ENCODE results near the gene VIL1. TPM values are rescaled to one million over a fixed set of nuclear protein-coding genes. Genes with fewer than 3 reads are reported as not detected.

The VIL1 gene
- total and polyA plus RNA-seq, 2 of the 13 experiments (the other 11 are each of a cell fraction or from before 2014, with no cell fraction given) = 287 to 301 TPM

DNA sequence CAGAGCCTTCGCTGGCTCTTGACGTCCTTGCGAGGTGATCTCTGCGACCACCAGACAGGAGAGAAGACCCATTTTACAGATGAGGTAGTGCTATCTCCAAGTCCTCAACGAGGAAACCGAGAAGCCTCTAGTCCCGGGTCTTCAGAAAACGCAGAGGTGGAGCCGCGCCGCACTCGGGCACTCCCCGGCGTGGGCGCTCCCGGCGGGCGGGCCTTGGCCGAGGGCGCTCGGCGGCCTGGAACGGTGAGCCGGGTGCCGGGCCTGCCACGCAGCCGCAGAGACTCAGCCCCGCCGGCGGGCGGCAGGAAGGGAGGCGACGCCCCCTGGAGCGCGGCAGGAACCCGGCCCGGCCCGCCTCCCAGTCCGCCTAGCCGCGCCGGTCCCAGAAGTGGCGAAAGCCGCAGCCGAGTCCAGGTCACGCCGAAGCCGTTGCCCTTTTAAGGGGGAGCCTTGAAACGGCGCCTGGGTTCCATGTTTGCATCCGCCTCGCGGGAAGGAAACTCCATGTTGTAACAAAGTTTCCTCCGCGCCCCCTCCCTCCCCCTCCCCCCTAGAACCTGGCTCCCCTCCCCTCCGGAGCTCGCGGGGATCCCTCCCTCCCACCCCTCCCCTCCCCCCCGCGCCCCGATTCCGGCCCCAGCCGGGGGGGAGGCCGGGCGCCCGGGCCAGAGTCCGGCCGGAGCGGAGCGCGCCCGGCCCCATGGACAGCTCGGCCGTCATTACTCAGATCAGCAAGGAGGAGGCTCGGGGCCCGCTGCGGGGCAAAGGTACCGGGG lies 19.3 kb upstream of the VIL1 start, which contains the start of gene CTDSP1 (continued):
- TF ChIP-seq, protein P1, sequence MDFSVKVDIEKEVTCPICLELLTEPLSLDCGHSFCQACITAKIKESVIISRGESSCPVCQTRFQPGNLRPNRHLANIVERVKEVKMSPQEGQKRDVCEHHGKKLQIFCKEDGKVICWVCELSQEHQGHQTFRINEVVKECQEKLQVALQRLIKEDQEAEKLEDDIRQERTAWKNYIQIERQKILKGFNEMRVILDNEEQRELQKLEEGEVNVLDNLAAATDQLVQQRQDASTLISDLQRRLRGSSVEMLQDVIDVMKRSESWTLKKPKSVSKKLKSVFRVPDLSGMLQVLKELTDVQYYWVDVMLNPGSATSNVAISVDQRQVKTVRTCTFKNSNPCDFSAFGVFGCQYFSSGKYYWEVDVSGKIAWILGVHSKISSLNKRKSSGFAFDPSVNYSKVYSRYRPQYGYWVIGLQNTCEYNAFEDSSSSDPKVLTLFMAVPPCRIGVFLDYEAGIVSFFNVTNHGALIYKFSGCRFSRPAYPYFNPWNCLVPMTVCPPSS (IDR thresholded peaks at IDR 0.05) = no peak
- no peak for TF ChIP-seq NR2F6 (IDR thresholded peaks at IDR 0.05)
- TF ChIP-seq NR2F6 (CRISPR knock-in tag; IDR thresholded peaks at IDR 0.05) = 0 out of 2 replicates have a peak, but pooled peaks have one; percentile 33
- TF ChIP-seq GLMP (CRISPR knock-in tag; IDR thresholded peaks at IDR 0.05; ENCODE audit: borderline replicate concordance) = 0 out of 2 replicates have a peak, but pooled peaks have one; percentile 32
- TF ChIP-seq, protein P2, sequence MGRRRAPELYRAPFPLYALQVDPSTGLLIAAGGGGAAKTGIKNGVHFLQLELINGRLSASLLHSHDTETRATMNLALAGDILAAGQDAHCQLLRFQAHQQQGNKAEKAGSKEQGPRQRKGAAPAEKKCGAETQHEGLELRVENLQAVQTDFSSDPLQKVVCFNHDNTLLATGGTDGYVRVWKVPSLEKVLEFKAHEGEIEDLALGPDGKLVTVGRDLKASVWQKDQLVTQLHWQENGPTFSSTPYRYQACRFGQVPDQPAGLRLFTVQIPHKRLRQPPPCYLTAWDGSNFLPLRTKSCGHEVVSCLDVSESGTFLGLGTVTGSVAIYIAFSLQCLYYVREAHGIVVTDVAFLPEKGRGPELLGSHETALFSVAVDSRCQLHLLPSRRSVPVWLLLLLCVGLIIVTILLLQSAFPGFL (CRISPR knock-in tag; IDR thresholded peaks at IDR 0.05) = 0 out of 2 replicates have a peak, but pooled peaks have one; percentile 41
- peak in 1 of 2 experiments; percentile 72; a peak in 2 of 4 replicates for TF ChIP-seq POLR2A (IDR thresholded peaks at IDR 0.05; ENCODE audit: insufficient read depth in 1 of 2, low read depth in 2 of 2, low read length in 2 of 2)
- TF ChIP-seq ZNF224 (CRISPR knock-in tag; IDR thresholded peaks at IDR 0.05) = 0 out of 2 replicates have a peak, but pooled peaks have one; percentile 21
- peak; percentile 62 for TF ChIP-seq GATAD1 (CRISPR knock-in tag; IDR thresholded peaks at IDR 0.05)
- TF ChIP-seq, protein P3, sequence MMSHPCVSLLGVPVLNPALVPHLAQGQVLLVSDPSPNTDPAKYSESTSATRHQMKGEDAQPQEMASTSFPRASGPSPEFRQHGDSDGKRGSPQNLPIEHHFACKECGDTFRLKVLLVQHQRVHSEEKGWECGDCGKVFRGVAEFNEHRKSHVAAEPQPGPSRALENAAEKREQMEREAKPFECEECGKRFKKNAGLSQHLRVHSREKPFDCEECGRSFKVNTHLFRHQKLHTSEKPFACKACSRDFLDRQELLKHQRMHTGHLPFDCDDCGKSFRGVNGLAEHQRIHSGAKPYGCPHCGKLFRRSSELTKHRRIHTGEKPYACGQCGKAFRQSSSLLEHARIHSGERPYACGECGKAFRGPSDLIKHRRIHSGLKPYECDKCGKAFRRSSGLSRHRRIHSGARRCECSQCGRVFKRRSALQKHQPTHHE (CRISPR knock-in tag; IDR thresholded peaks at IDR 0.05; ENCODE audit: borderline replicate concordance) = no peak
- no peak for TF ChIP-seq PCBP1 (IDR thresholded peaks at IDR 0.05; ENCODE audit: borderline replicate concordance, low read depth, low read length)
- TF ChIP-seq ZNF317 (CRISPR knock-in tag; IDR thresholded peaks at IDR 0.05) = peak; percentile 12; the same call in 1 of the 2 replicates
- no peak for TF ChIP-seq ARHGAP35 (CRISPR knock-in tag; IDR thresholded peaks at IDR 0.05; ENCODE audit: borderline replicate concordance)
- TF ChIP-seq ZNF607 (CRISPR knock-in tag; IDR thresholded peaks at IDR 0.05; ENCODE audit: borderline replicate concordance) = no peak; the same call in 1 of the 2 replicates
- peak; percentile 90 for TF ChIP-seq ZSCAN25 (CRISPR knock-in tag; IDR thresholded peaks at IDR 0.05)
- no peak for TF ChIP-seq ZFP90 (CRISPR knock-in tag; IDR thresholded peaks at IDR 0.05; ENCODE audit: borderline replicate concordance)
- peak; percentile 41 for TF ChIP-seq DBP (CRISPR knock-in tag; IDR thresholded peaks at IDR 0.05; ENCODE audit: not compliant biosample characterization)
- TF ChIP-seq ZNF841 (CRISPR knock-in tag; IDR thresholded peaks at IDR 0.05; ENCODE audit: borderline replicate concordance) = no peak
- no peak for TF ChIP-seq HOXA7 (CRISPR knock-in tag; IDR thresholded peaks at IDR 0.05)
- peak; percentile 79; the same call in 1 of the 2 replicates for TF ChIP-seq ZNF232 (CRISPR knock-in tag; IDR thresholded peaks at IDR 0.05; ENCODE audit: borderline replicate concordance)
- no peak for TF ChIP-seq ZNF12 (CRISPR knock-in tag; IDR thresholded peaks at IDR 0.05)
- TF ChIP-seq HIVEP1 (CRISPR knock-in tag; IDR thresholded peaks at IDR 0.05) = no peak; the same call in 1 of the 2 replicates
- TF ChIP-seq ZFP41 (CRISPR knock-in tag; IDR thresholded peaks at IDR 0.05; ENCODE audit: borderline replicate concordance) = no peak
- no peak for TF ChIP-seq PHB2 (IDR thresholded peaks at IDR 0.05; ENCODE audit: partially characterized antibody)

Data from HepG2 (cell line).